Naive thymus-derived CD8-positive, alpha-beta T cell (primary cell): Measurements from ENCODE around the gene TAP2. TPM values are rescaled to one million over a fixed set of nuclear protein-coding genes. Genes with fewer than 3 reads are reported as not detected.
A peak's percentile ranks its signal among the peaks of the same experiment; 100 is the strongest.

Source experiments
- ATAC-seq, 2 donors: fragments of 150-1000 bp; cut with Tn5 transposase in 1 of 2; sonication (Bioruptor Pico), chemical (Tn5 transposase) in 1 of 2; 1 replicate in 1 of 2; 2 replicates in 1 of 2; pipeline ENCODE4 v1.10.0; 2021; ENCODE audit warnings: mild to moderate bottlenecking in 2 of 2, moderate library complexity in 2 of 2
- POLR2A ChIA-PET: fragments of 350-600 bp; sonication (Branson Sonifier 250); formaldehyde crosslinking; loops from one replicate; lab custom pipeline; 2021; ENCODE audit warnings: antibody characterized with exemption; lab: Charles Lee
- DNase-seq, 10 donors: peaks; one replicate each; pipeline versions ENCODE4 v3.0.0 to v3.0.0-alpha.2; 2020 to 2022
- H3K27ac Mint-ChIP-seq, 10 donors: one replicate each; pipeline ENCODE4 v1.8.0; 2020 to 2022; ENCODE audit warnings: mild to moderate bottlenecking in 10 of 10, mixed read lengths in 10 of 10, moderate library complexity in 4 of 10, inconsistent platforms in 1 of 10
- H3K27me3 Mint-ChIP-seq, 5 donors: one replicate each; pipeline ENCODE4 v1.8.0; 2021 to 2022; ENCODE audit warnings: mixed read lengths in 5 of 5
- H3K36me3 Mint-ChIP-seq, 3 donors: one replicate each; pipeline ENCODE4 v1.8.0; 2020 to 2022; ENCODE audit warnings: mixed read lengths in 3 of 3, mild to moderate bottlenecking in 2 of 3, inconsistent platforms in 1 of 3
- H3K4me1 Mint-ChIP-seq, 4 donors: one replicate each; pipeline ENCODE4 v1.8.0; 2021 to 2022; ENCODE audit warnings: mixed read lengths in 4 of 4
- H3K4me3 Mint-ChIP-seq, 10 donors: one replicate each; pipeline ENCODE4 v1.8.0; 2020 to 2022; ENCODE audit warnings: mild to moderate bottlenecking in 10 of 10, mixed read lengths in 10 of 10, moderate library complexity in 6 of 10, inconsistent platforms in 1 of 10
- H3K9me3 Mint-ChIP-seq, 9 donors: one replicate each; pipeline ENCODE4 v1.8.0; 2020 to 2022; ENCODE audit warnings: mixed read lengths in 9 of 9, mild to moderate bottlenecking in 3 of 9, inconsistent platforms in 1 of 9, moderate library complexity in 1 of 9
- polyA plus RNA-seq, 3 donors: library from polyadenylated mRNA; unstranded; fragments of 300-500 nt; fragmentation: Illumina TruSeq; gene quantifications; one replicate each; pipeline ENCODE4 v1.2.3, GENCODE V29; 2021
- total RNA-seq, 8 experiments: library from RNA in 2 of 8; stranded (reverse) in 2 of 8; gene quantifications; one replicate each; pipeline ENCODE4 v1.2.3 and lab custom pipeline; 2021 to 2026

TAP2 gene
- total and polyA plus RNA-seq, 5 experiments from 2014 or later, result 24.2 to 117 (median 36.6) TPM

DNA sequence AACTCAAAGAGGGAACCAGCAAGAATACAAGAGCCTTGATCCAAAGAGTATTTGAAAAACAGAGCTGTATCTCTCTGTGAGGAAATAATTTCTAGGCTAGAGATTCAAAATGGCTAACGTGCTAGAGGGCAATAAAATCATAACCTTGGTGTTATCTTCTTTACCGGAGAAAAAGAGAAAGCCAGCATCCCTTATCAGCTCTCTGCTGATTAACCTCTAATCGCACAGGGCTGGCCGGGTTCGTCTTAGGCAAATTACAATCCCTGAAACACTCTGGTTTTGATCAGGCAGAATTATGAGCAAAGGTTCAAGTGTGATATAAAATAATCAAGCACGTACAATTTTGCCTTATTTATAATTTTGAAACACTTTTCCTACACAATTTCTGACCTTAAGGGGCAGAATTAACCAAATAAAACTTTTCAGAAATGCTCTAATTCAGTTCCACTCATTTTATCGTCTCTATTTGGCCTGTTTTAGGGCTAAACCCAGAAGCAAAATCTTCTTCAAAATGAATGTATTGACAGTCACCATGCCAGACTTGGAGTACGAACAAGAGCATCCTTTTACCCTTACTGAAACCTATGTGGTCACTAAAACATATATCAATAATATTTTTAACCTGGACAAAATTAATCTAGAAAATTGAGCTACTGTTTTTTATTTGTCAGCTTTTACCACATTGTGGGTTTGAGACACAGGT lies 29.2 kb upstream of the TAP2 start:
- peaks cover 0 to 1% (median 0%) of the 10 kb centered on the region in 5 donors for H3K27me3 Mint-ChIP-seq
- POLR2A ChIA-PET, result interaction anchor here (0.5 to 7.2 kb wide), 9 partner anchors 9 to 105 kb away, joined by 3 to 172 read pairs (median 5); partner anchors contain the start of genes PSMB8, PSMB9, TAP1 and TAP2
- ATAC-seq (peak; percentile 19 to 26), DNase-seq (no peak)
- H3K27ac Mint-ChIP-seq, result peak overlapping the region; percentile 68 to 96 (median 92)
- H3K4me3 Mint-ChIP-seq, result peak overlapping the region; percentile 51 to 87 (median 68)
- peaks cover 9 to 37% (median 31%) of the 10 kb centered on the region in 4 donors for H3K4me1 Mint-ChIP-seq
- peaks cover 0 to 6% (median 0%) of the 10 kb centered on the region in 3 donors for H3K36me3 Mint-ChIP-seq
- H3K9me3 Mint-ChIP-seq, result peaks cover 0 to 5% (median 0%) of the 10 kb centered on the region in 9 donors

DNA sequence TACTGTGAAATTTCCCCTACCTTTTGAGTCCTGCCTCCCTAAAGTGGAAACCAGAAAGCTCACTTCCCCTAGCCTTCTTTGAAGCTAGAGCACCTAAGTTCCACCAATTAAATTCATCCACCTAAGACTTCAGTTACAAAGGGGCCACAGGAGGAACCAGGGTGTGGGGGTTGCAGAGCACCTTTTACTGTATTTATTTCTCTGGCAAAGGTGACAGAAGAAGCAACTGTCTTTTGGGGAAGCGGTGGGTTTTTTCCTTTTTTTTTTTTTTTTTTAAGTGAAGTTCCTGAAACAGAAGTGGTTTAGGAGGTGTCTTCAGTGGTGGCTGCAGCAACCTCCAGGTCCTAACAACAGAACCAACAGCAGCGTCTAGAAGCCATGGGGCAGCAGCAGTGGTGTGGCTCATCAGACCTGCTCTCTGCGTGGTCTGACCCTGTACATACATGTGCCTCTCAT lies 28.5 kb upstream of the TAP2 start:
- POLR2A ChIA-PET, result interaction anchor here (0.7 to 7.2 kb wide), 7 partner anchors 8 to 105 kb away, joined by 3 to 172 read pairs (median 13); partner anchors contain the start of genes PSMB8, PSMB9, TAP1 and TAP2
- Mint-ChIP-seq H3K4me1 (peaks cover 9 to 37% (median 31%) of the 10 kb centered on the region in 4 donors), H3K4me3 (peak overlapping the region; percentile 51 to 87 (median 68)), H3K36me3 (peaks cover 0 to 6% (median 0%) of the 10 kb centered on the region in 3 donors), H3K27me3 (peaks cover 0 to 1% (median 0%) of the 10 kb centered on the region in 5 donors), H3K9me3 (peaks cover 0 to 2% (median 0%) of the 10 kb centered on the region in 9 donors), H3K27ac (peak overlapping the region; percentile 68 to 96 (median 92))
- DNase-seq (peak in 4 of 10 donors; percentile 22 to 55 (median 38)), ATAC-seq (peak; percentile 80 to 88)

DNA sequence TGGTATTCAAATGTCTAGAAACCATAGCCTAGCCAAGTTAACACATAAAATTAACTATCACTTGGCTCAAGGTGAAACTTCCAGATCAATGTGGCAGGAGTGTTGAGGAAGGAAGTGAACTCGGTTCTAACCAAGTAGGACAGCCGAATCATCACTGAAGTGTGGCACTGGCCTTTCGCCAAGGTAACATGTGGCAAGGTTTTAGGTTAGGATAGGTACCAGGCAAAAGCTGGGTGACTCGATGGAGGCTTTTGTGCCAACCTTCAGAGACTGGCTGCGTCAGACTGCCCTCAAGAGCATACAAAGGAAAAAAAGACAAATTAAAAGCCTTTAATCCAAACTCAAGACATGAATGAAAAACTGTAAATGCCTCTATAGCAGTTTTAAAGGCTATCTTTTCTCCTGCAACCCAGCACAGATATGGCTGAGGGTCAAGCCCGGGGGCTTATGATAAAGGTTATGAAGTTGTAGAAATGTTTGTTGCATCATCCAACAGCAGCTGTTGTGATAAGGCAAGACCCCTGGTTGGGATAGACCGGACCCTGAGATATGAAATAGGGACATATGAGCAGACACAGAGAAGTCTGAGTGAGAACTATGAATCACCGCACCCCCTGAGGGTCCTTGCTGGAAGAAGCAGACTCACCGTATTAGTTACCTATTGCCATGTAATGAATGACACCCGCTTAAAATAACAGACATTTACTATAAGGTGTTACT lies 27.3 kb upstream of the TAP2 start:
- H3K4me1 Mint-ChIP-seq, result peaks cover 10 to 40% (median 33%) of the 10 kb centered on the region in 4 donors
- H3K27me3 Mint-ChIP-seq, result peaks cover 0 to 1% (median 0%) of the 10 kb centered on the region in 5 donors
- peaks cover 0 to 18% (median 0%) of the 10 kb centered on the region in 3 donors for H3K36me3 Mint-ChIP-seq
- DNase-seq (no peak), ATAC-seq (no peak)
- POLR2A ChIA-PET, result interaction anchor here (3.7 to 7.2 kb wide), 2 partner anchors 11 to 24 kb away, joined by 23 to 172 read pairs; partner anchors contain the start of genes PSMB8, PSMB9, TAP1 and TAP2
- H3K9me3 Mint-ChIP-seq, result no peaks in the 10 kb centered on the region
- H3K4me3 Mint-ChIP-seq, result no peak overlapping the region
- peak overlapping the region; percentile 61 to 96 (median 89) for H3K27ac Mint-ChIP-seq

DNA sequence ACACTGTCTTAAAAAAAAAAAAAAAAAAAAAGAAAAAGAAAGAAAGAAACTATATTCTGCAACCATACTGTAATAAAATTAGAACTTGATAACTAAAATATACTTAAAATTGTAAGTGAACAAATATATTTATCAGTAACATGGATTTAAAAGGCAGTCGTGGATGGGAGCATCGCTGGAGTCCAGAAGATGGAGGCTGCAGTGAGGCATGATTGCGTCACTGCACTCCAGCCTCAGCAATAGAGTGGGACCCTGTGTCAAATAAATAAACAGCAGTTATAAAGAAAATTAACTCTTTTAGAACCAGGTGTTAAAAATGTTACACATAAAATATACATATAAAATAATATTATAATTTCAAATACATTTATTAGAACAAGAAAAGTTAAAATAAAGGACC lies 24.2 kb upstream of the TAP2 start:
- Mint-ChIP-seq H3K4me3 (no peak overlapping the region), H3K27ac (peak overlapping the region in 4 of 10 donors; percentile 33 to 66 (median 55)), H3K36me3 (peaks cover 0 to 50% (median 12%) of the 10 kb centered on the region in 3 donors), H3K27me3 (no peaks in the 10 kb centered on the region), H3K4me1 (peaks cover 17 to 54% (median 49%) of the 10 kb centered on the region in 4 donors), H3K9me3 (no peaks in the 10 kb centered on the region)
- DNase-seq (no peak), ATAC-seq (no peak)
- POLR2A ChIA-PET, result interaction anchor here (3.7 kb wide), 1 partner anchor 8 kb away, joined by 23 read pairs; the partner anchor contains the start of genes PSMB9 and TAP1

DNA sequence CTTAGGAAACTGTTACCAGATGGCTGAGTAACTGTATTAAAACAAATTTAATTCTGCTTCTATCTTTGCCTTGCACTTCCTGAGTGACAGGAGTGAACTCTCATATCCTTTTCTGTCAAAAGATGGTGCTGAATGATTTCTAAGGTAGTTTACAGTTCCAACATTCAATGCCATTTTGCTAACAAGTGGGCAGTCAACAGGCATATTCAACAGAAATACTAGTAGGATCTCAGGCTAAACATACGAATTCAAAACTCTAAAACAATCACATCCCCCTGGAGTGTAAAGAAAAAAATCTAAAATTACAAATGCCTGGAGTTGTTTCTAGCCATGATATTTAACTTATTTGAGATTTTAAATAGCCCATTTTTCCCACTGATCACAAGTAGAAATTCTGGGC lies 22.1 kb upstream of the TAP2 start:
- DNase-seq, result no peak
- Mint-ChIP-seq H3K27me3 (no peaks in the 10 kb centered on the region), H3K4me1 (peaks cover 19 to 52% (median 47%) of the 10 kb centered on the region in 4 donors), H3K9me3 (no peaks in the 10 kb centered on the region), H3K4me3 (no peak overlapping the region), H3K36me3 (peaks cover 0 to 70% (median 17%) of the 10 kb centered on the region in 3 donors), H3K27ac (peak overlapping the region in 9 of 10 donors; percentile 34 to 82 (median 54))
- POLR2A ChIA-PET, result interaction anchor here (0.6 to 1.4 kb wide), 2 partner anchors 12 to 16 kb away, joined by 3 to 4 read pairs; no protein-coding TSS in a partner anchor
- no peak for ATAC-seq

DNA sequence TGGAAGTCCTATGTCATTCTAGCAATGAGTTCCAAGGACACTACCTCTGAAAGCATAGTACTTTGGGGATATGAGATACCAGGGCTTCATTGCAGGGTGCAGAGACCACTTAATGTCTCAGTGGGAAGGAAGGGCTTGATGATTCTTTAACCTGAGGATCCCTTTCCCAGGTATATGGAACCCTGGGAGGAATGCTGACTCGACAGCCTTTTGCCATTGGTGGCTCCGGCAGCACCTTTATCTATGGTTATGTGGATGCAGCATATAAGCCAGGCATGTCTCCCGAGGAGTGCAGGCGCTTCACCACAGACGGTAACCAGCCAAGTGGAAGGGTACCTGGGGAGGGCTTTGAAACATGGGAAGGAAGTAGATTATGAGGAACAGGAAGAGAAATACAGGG lies 19.7 kb upstream of the TAP2 start:
- POLR2A ChIA-PET, result interaction anchor here (0.7 to 7.9 kb wide), 4 partner anchors 10 to 114 kb away, joined by 3 to 743 read pairs (median 10); partner anchors contain the start of genes PSMB8 and TAP2
- DNase-seq (no peak), ATAC-seq (no peak)
- H3K27ac Mint-ChIP-seq, result peak overlapping the region in 9 of 10 donors; percentile 29 to 100 (median 76)
- peak overlapping the region in 2 of 10 donors; percentile 26 to 34 for H3K4me3 Mint-ChIP-seq
- H3K4me1 Mint-ChIP-seq, result peaks cover 28 to 57% (median 50%) of the 10 kb centered on the region in 4 donors
- H3K27me3 Mint-ChIP-seq, result no peaks in the 10 kb centered on the region
- peaks cover 0 to 74% (median 17%) of the 10 kb centered on the region in 3 donors for H3K36me3 Mint-ChIP-seq
- no peaks in the 10 kb centered on the region for H3K9me3 Mint-ChIP-seq

DNA sequence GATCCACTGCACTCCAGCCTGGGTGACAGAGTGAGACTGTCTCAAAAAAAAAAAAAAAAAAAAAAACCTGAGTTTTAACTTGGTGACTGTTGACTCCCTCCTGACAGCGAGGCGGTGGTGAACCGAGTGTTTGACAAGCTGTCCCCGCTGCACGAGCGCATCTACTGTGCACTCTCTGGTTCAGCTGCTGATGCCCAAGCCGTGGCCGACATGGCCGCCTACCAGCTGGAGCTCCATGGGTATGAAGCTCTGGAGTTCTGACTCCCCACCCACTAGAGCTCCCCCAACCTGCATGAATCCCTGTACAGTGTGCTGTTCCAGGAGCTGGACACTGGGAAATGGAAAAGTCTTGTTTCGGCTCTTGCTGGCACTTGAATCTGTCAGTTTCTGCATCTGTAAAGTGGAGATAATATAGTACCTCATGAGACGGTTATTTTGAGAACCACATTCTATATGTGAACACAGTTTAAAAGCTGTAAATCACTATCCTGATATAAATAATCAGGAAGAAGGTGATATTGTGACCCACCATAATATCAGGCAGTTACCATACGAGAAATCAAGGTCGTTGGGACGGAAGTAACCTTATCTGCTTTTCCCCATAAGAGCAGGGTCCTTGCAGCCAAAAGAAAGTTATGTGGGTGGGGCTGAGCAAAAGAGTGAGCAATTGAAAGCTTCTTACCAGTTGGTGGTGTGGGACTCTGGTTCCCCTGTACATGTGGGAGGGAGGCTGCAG lies 18.8 kb upstream of the TAP2 start:
- Mint-ChIP-seq H3K4me3 (peak overlapping the region in 5 of 10 donors; percentile 11 to 52 (median 38)), H3K36me3 (peaks cover 2 to 69% (median 23%) of the 10 kb centered on the region in 3 donors), H3K4me1 (peaks cover 30 to 61% (median 54%) of the 10 kb centered on the region in 4 donors), H3K27me3 (no peaks in the 10 kb centered on the region), H3K27ac (peak overlapping the region; percentile 1 to 100 (median 72)), H3K9me3 (no peaks in the 10 kb centered on the region)
- DNase-seq, result no peak
- POLR2A ChIA-PET, result interaction anchor here (1.8 to 7.9 kb wide), 3 partner anchors 10 to 115 kb away, joined by 8 to 743 read pairs (median 13); partner anchors contain the start of genes PSMB8 and TAP2
- ATAC-seq, result no peak

DNA sequence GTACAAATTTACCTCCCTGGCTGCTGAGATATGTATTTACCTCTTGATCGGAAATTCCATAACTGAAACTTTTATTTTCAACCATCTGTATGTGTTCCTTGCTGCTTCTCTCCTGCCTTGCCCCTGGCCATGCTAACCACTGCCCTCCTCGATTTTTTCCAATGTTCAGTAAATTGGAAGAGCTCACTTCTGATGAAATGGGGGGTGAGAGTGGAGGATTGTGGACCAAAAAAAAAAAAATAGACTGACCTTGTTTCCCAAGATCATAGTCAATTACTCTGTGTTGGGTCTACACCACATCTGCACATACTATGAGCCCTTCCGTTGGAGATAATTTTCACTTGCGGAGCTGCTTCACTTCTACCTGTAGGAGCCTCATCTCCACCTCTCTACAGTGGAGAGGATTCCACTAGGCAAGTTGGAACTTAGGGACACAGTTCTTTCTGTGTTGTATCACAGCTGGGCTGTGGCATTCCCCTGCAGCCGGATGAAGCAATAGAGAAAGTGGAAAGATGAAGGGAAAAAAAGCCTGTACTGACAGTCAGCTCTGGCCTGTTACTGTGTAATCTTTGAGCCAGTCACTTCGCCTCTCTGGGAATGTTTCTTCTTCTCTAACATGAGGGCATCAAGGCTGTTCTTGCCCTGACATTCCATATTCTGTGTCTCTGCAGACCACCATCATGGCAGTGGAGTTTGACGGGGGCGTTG lies 17.1 kb upstream of the TAP2 start:
- peak overlapping the region; percentile 90 to 100 (median 98) for H3K4me3 Mint-ChIP-seq
- peaks cover 16 to 70% (median 39%) of the 10 kb centered on the region in 3 donors for H3K36me3 Mint-ChIP-seq
- H3K27me3 Mint-ChIP-seq, result no peaks in the 10 kb centered on the region
- H3K27ac Mint-ChIP-seq, result peak overlapping the region; percentile 98 to 100 (median 100)
- DNase-seq (no peak), ATAC-seq (no peak)
- POLR2A ChIA-PET, result interaction anchor here (1.9 to 7.9 kb wide), 5 partner anchors 9 to 114 kb away, joined by 9 to 743 read pairs (median 57); partner anchors contain the start of genes BRD2, HLA-DMA, PSMB8 and TAP2
- peaks cover 43 to 75% (median 64%) of the 10 kb centered on the region in 4 donors for H3K4me1 Mint-ChIP-seq
- no peaks in the 10 kb centered on the region for H3K9me3 Mint-ChIP-seq

DNA sequence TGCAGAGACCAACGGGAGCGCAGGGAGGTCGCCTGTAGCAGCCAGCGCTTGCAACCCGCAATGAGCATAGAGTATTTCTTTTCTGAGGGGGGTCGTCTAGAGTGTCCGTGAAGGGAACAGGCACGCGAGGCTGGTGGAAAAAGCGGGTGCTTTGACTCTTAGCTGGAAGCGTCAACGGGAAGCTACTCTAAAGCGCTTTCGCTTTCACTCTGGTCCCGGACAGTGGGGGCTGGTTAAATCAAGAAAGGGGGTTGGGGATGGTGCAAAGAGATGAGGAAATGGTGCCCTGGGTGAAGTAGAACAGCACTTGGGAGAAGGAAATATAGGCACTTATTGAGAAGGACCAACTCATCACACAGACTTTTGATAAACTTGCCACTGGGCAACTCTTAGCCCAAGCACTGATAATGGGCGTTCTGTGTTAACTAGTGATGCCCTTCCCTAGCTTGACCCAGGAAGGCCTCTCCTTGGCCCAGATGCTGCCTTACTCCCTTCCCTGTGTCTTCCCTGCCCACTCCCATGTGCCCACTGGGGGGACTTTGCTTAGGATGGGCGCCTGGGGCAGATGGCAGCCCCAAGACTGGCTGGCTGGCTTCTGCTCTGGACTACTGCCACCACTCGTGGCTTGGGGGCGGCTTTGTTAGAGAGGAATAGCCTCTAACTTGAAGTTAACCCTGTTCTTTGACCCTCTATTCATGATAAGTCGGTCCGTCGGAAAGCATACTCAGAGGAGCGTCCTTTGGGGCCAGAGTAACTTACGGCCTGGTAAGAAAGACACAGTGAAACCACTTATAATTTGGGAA lies 16.0 kb upstream of the TAP2 start:
- no peaks in the 10 kb centered on the region for H3K27me3 Mint-ChIP-seq
- peak in 6 of 10 donors; percentile 38 to 72 (median 52) for DNase-seq
- peaks cover 45 to 77% (median 70%) of the 10 kb centered on the region in 4 donors for H3K4me1 Mint-ChIP-seq
- H3K27ac Mint-ChIP-seq, result peak overlapping the region; percentile 98 to 100 (median 100)
- peaks cover 21 to 70% (median 45%) of the 10 kb centered on the region in 3 donors for H3K36me3 Mint-ChIP-seq
- peak; percentile 19 to 25 for ATAC-seq
- peak overlapping the region; percentile 90 to 100 (median 98) for H3K4me3 Mint-ChIP-seq
- POLR2A ChIA-PET, result interaction anchor here (1.2 to 7.9 kb wide), 11 partner anchors 10 to 119 kb away, joined by 3 to 743 read pairs (median 9); partner anchors contain the start of genes BRD2, HLA-DMA, HLA-DMB and PSMB8
- no peaks in the 10 kb centered on the region for H3K9me3 Mint-ChIP-seq
